Measurements from ENCODE around the gene FHL1. TPM values are rescaled to one million over a fixed set of nuclear protein-coding genes. Genes with fewer than 3 reads are reported as not detected.
A peak's percentile ranks its signal among the peaks of the same experiment; 100 is the strongest.
"Not testable (repeated sequence)": the region's sequence is repeated elsewhere in the genome, so short reads cannot be mapped to it uniquely, and the experiment has no call there.

FHL1 gene
- polyA plus RNA-seq, 3 donors = 0.75 to 4.0 (median 0.98) TPM

DNA sequence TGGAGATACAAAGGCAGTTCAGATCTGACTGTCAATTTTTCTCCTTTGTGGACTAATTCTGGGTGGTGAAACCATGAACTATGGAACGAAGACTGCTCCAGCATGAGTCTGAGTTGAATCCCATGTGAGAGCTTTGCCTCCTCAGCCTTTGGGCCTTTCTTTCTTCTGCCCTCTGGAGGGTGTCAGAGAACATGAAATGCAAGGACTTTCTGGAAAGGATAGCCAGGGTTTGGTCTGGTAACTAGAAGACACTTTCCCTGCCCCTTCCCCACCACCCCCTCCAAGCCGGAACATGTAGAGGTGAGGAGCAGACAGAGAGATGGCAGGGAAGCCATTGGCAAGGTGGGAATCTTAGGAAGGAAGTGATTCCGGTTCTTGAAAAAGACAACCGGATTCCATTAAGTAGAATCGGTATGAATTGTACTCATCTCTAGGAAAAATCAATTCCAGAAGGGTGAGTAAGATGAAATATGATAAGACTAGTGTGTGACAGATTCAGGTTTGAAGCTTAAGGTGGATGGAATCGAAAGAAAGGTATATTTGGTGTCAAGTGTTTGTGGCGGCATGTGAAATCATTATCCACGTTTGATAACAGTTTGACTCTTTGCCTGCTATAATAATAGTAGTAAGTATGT is 19.0 kb downstream of the FHL1 start:
- Mint-ChIP-seq H3K4me1 (peaks cover 3% of the 10 kb centered on the region), H3K4me3 (no peak overlapping the region), H3K36me3 (no peaks in the 10 kb centered on the region), H3K27me3 (ENCODE audit: low read depth in 3 of 3) (peaks cover 2 to 15% (median 5%) of the 10 kb centered on the region in 3 donors), H3K27ac (no peak overlapping the region), H3K9me3 (no peaks in the 10 kb centered on the region)
- no peak overlapping the region for H3K4me3 ChIP-seq (replicated peaks in 1 of 3; ENCODE audit: low read depth in 2 of 3, low read length in 3 of 3)
- no peaks in the 10 kb centered on the region for H3K79me2 ChIP-seq (ENCODE audit: insufficient read depth, low read length)
- no peak overlapping the region for H2AFZ ChIP-seq (ENCODE audit: insufficient read depth, low read depth, low read length, poor library complexity, severe bottlenecking)
- H4K20me1 ChIP-seq (ENCODE audit: insufficient read depth, low read length) = no peaks in the 10 kb centered on the region
- no peaks in the 10 kb centered on the region for H3K9me3 ChIP-seq (replicated peaks in 1 of 2; ENCODE audit: control insufficient read depth in 1 of 2, insufficient read depth in 1 of 2, low read length in 2 of 2)
- intact Hi-C loops (cut with micrococcal nuclease) = no loop called here
- H3K27ac ChIP-seq (ENCODE audit: low read depth in 1 of 2, low read length in 2 of 2) = no peak overlapping the region
- no peaks in the 10 kb centered on the region for H3K36me3 ChIP-seq (replicated peaks in 1 of 2; ENCODE audit: control insufficient read depth in 1 of 2, insufficient read depth in 2 of 2, low read length in 2 of 2)
- no CpG with 5 or more reads among the region's 8 CpGs for WGBS (ENCODE audit: insufficient coverage)
- H3K4me1 ChIP-seq (ENCODE audit: control insufficient read depth in 1 of 2, insufficient read depth in 2 of 2, low read length in 2 of 2) = no peaks in the 10 kb centered on the region
- DNase-seq = no peak
- H3K27me3 ChIP-seq (ENCODE audit: control insufficient read depth in 2 of 2, insufficient read depth in 2 of 2, low read length in 2 of 2) = peaks cover 0 to 3% of the 10 kb centered on the region in 2 donors
- H3K9ac ChIP-seq (ENCODE audit: insufficient read depth, low read length, poor library complexity, severe bottlenecking) = no peak overlapping the region
- TF ChIP-seq, protein P1, sequence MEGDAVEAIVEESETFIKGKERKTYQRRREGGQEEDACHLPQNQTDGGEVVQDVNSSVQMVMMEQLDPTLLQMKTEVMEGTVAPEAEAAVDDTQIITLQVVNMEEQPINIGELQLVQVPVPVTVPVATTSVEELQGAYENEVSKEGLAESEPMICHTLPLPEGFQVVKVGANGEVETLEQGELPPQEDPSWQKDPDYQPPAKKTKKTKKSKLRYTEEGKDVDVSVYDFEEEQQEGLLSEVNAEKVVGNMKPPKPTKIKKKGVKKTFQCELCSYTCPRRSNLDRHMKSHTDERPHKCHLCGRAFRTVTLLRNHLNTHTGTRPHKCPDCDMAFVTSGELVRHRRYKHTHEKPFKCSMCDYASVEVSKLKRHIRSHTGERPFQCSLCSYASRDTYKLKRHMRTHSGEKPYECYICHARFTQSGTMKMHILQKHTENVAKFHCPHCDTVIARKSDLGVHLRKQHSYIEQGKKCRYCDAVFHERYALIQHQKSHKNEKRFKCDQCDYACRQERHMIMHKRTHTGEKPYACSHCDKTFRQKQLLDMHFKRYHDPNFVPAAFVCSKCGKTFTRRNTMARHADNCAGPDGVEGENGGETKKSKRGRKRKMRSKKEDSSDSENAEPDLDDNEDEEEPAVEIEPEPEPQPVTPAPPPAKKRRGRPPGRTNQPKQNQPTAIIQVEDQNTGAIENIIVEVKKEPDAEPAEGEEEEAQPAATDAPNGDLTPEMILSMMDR (IDR thresholded peaks at IDR 0.05) = no peak
- H3K4me2 ChIP-seq (replicated peaks; ENCODE audit: extremely low read depth, low read length, poor library complexity, severe bottlenecking) = no peak overlapping the region

DNA sequence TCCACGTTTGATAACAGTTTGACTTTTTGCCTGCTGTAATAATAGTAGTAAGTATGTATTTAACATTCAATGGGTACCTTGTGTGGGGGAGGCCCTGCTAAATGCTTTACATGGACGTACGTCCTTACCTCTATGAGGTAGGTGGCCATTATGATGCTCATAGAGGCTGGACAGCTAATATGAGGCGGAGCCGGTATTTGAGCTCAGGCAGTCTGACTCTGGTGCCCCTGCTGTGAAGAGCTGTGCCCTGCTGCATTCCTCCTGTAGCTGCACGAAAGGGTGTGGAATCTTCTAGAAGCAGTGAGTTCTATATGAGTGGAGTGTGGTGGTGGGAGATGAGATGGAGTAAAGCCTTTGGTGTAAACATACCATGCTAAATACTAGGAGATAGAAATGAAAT is 20.7 kb downstream of the FHL1 start:
- H4K20me1 ChIP-seq (ENCODE audit: insufficient read depth, low read length); H3K4me3 ChIP-seq (replicated peaks in 1 of 3; ENCODE audit: low read depth in 2 of 3, low read length in 3 of 3); H3K79me2 ChIP-seq (ENCODE audit: insufficient read depth, low read length); H3K4me1 ChIP-seq (ENCODE audit: control insufficient read depth in 1 of 2, insufficient read depth in 2 of 2, low read length in 2 of 2); H2AFZ ChIP-seq (ENCODE audit: insufficient read depth, low read depth, low read length, poor library complexity, severe bottlenecking); H3K4me3 Mint-ChIP-seq; H3K9me3 ChIP-seq (replicated peaks in 1 of 2; ENCODE audit: control insufficient read depth in 1 of 2, insufficient read depth in 1 of 2, low read length in 2 of 2); H3K36me3 Mint-ChIP-seq; H3K4me1 Mint-ChIP-seq; DNase-seq; H3K4me2 ChIP-seq (replicated peaks; ENCODE audit: extremely low read depth, low read length, poor library complexity, severe bottlenecking); H3K9me3 Mint-ChIP-seq; intact Hi-C loops (cut with micrococcal nuclease); H3K36me3 ChIP-seq (replicated peaks in 1 of 2; ENCODE audit: control insufficient read depth in 1 of 2, insufficient read depth in 2 of 2, low read length in 2 of 2); H3K9ac ChIP-seq (ENCODE audit: insufficient read depth, low read length, poor library complexity, severe bottlenecking); H3K27ac ChIP-seq (ENCODE audit: low read depth in 1 of 2, low read length in 2 of 2); H3K27me3 ChIP-seq (ENCODE audit: control insufficient read depth in 2 of 2, insufficient read depth in 2 of 2, low read length in 2 of 2): not testable (repeated sequence)
- 100% methylated on average over 1 of the region's 6 CpGs for WGBS (ENCODE audit: insufficient coverage)
- Mint-ChIP-seq H3K27me3 (ENCODE audit: low read depth in 3 of 3) (peaks cover 2 to 13% (median 5%) of the 10 kb centered on the region in 3 donors), H3K27ac (peak overlapping the region in 1 of 7 donors; percentile 70)

Data from CD14-positive monocyte (primary cell).